ENCODE measurements around the gene C19orf38.

C19orf38 gene

GRCh38 chr19:10911579-10912363 lies 63.6 kb downstream of the C19orf38 start:
- no peak for DNase-seq (ENCODE audit: low spot score)

GRCh38 chr19:10912619-10913018 lies 64.4 kb downstream of the C19orf38 start:
- no peak for DNase-seq (ENCODE audit: low spot score)

- no peak for DNase-seq (ENCODE audit: low spot score)
Measured at GRCh38 chr19:10913716-10914340, 65.6 kb downstream of the C19orf38 start.

- DNase-seq (ENCODE audit: low spot score), result no peak
Measured at GRCh38 chr19:10915130-10916091, 67.2 kb downstream of the C19orf38 start.

- DNase-seq (ENCODE audit: low spot score), result no peak
Measured at GRCh38 chr19:10916602-10917001, 68.4 kb downstream of the C19orf38 start.

GRCh38 chr19:10918359-10918758 lies 70.1 kb downstream of the C19orf38 start:
- peak; percentile 63 for DNase-seq (ENCODE audit: low spot score)

Measured in D341Med (cell line).